GM19240 (cell line): ENCODE data around the gene GGCX.
"Not testable (repeated sequence)": the region's sequence is repeated elsewhere in the genome, so short reads cannot be mapped to it uniquely, and the experiment has no call there.

ENCODE experiments used
- DNase-seq: peaks from one replicate; pipeline ENCODE4 v3.0.0; 2011; ENCODE audit warnings: low spot score; ENCODE audit not compliant: insufficient read length

The GGCX gene

GRCh38 chr2:85594715-85595300 is 33.5 kb upstream of the GGCX start:
- DNase-seq = no peak

- DNase-seq = no peak
Observed at GRCh38 chr2:85593023-85593422, 31.7 kb upstream of the GGCX start.

- not testable (repeated sequence) for DNase-seq
Observed at GRCh38 chr2:85592299-85592698, 31.0 kb upstream of the GGCX start.

- no peak for DNase-seq
Observed at GRCh38 chr2:85591563-85591962, 30.3 kb upstream of the GGCX start.

GRCh38 chr2:85590950-85591349 is 29.7 kb upstream of the GGCX start:
- DNase-seq = no peak

GRCh38 chr2:85589982-85590791 is 28.9 kb upstream of the GGCX start:
- no peak for DNase-seq

GRCh38 chr2:85589181-85589580 is 27.9 kb upstream of the GGCX start:
- DNase-seq = no peak

- DNase-seq = no peak
Observed at GRCh38 chr2:85588645-85589044, 27.4 kb upstream of the GGCX start.

GRCh38 chr2:85588236-85588635 is 26.9 kb upstream of the GGCX start:
- no peak for DNase-seq

GRCh38 chr2:85585781-85586105 is 24.4 kb upstream of the GGCX start:
- no peak for DNase-seq

- no peak for DNase-seq
Observed at GRCh38 chr2:85584857-85585780, 23.8 kb upstream of the GGCX start.

GRCh38 chr2:85584354-85584856 is 23.1 kb upstream of the GGCX start, which contains the start of gene VAMP5:
TSS of gene VAMP5 (plus strand) at chr2:85584431. CDS start at chr2:85584491, 60 bp downstream.
- DNase-seq = no peak

- peak; percentile 70 for DNase-seq
Observed at GRCh38 chr2:85583667-85584353, 22.5 kb upstream of the GGCX start.

GRCh38 chr2:85582492-85582891 is 21.2 kb upstream of the GGCX start:
- DNase-seq = no peak

GRCh38 chr2:85580206-85580605 is 18.9 kb upstream of the GGCX start:
- no peak for DNase-seq

- no peak for DNase-seq
Observed at GRCh38 chr2:85579266-85579935, 18.1 kb upstream of the GGCX start.

- DNase-seq = peak; percentile 25
Observed at GRCh38 chr2:85578243-85579180, 17.2 kb upstream of the GGCX start.

- peak; percentile 69 for DNase-seq
Observed at GRCh38 chr2:85577386-85578242, 16.3 kb upstream of the GGCX start, which contains the start of gene VAMP8. TSS of gene VAMP8 (plus strand) at chr2:85577586. CDS start at chr2:85577647, 61 bp downstream.

- DNase-seq = no peak
Observed at GRCh38 chr2:85577063-85577385, 15.7 kb upstream of the GGCX start.
